Measurements from ENCODE around the gene CAMTA1.

CAMTA1 gene

DNA sequence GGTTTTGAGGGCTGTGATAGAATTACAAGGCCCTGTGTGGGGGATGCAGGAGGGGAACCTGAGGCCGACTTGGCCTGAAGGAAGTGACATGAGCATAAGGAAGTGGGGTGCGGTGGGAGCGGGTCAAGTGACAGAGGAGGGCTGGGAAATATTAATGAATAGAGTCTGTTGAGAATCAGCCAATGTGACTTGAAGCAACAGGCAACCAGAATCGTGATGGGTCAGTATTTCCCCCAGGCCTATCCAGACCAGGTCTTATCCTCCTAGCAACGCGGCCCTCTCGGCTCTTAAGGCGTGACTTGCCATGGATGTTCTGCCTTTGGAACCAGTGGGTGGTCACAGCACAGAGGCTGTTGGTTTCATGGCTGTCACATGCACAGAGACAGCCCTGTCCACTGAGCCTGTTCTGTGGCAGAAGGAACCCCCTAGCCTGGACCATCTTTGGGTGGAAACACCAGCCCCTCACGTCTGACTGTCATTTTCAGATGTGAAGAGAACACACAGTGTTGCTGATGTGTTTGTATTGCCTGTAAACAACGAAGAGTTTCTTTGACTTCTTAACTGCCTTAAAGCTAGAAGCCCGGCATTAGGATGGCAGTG is 468.8 kb downstream of the CAMTA1 start:
- peak in 1 of 42 donors; percentile 20 for DNase-seq

DNA sequence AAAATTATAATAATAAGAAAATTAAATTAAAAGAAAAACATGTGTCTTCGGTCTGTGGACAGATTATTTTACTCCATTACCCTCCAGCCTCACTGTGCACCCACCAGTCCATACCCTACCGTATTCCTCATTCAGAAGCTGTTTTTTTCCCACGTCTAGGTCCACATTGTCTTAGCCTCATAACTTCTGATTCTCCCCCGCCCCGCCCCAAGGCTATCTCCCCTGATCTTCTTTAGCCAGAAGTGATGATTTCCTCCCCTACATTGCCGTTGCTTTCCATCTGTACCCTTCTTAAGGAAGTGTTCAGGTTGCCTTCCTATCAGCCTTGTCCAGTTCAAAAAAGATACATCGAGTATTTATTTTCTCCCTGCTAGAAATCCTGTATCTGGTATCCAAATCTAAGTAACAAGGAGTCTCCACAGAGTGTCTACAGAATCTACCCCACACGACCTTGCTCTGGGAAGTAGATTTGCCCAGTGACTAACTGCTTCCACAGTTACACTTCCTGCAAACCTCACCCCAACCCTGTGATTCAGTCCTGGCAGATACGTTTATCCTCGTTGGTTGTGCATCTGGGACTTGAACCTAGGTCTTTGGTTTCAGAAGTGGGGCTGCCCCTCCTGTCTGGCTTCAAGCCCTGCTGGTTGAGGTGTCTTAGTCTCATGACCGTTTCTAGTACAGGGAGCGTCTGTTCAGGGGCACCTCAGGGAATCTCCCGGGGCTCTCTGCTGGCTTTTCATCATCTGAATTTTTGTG is 470.2 kb downstream of the CAMTA1 start:
- intact Hi-C loops (cut with DNase I) = no loop called here
- DNase-seq = peak in 1 of 42 donors; percentile 34

More for the DNA sequence above, 468.8 kb downstream of the CAMTA1 start:
- intact Hi-C loops (cut with DNase I) = no loop called here

DNA sequence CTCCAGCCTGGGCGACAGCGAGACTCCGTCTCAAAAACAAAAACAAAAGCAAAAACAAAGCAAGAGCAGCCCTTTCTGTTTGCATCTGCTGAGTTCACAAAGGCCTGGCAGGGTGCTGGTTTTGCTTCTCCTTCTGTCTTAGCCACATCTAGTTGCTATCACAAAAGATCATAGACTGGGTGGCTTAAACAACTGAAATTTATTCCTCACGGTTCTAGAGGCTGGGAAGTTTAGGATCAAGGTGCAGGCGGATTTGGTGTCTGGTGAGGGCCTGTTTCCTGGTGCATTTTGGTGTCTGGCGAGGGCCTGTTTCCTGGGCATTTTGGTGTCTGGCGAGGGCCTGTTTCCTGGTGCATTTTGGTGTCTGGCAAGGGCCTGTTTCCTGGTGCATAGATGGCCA is 471.3 kb downstream of the CAMTA1 start:
- no peak for DNase-seq
- intact Hi-C loops (cut with DNase I) = no loop called here

DNA sequence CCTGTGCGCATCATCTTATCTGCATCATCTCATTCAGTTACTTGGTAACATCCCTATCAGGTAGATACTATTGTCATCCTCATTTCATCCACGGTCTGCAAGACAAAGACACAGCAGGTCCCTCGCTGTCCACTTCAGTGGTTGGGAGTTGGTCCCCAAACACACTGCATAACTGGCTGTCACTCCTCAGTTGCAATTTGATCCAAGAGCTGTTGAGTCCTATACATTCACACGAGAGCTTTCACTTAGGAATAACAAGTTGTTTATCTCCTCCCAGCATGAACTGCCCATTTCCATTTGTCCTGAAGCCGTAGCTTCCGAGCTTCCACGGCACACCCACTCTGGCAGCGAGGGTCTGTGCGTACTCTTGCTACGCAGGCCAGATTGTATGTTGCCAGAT is 472.0 kb downstream of the CAMTA1 start:
- no peak for DNase-seq
- intact Hi-C loops (cut with DNase I) = no loop called here

DNA sequence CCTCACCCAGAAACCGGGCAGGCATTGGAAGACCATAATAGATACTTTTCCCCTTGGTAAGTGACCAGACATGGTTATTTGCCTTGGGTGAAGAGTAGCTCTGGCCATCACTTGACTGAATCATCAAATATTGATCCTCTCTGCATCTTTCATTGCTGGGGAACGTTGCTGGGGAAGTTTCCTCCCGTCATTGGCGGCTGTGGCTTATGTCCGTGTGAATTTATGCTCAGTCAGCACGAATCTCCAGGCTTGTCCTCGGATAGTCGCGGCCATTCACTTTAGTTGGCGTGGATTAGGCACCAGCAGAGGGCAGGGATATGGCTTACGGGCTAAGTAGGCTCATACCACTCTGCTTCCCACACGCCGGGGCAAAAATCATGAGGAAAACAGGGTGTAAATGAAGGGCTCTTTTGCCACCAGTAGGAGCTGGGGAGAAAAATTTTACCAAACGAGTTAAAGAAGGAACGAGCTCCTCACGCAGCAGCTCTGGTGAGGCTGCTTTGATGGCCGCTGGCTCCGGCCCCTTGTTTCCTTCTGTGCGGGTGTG is 473.4 kb downstream of the CAMTA1 start:
- DNase-seq = peak in 1 of 42 donors; percentile 13
- intact Hi-C loops (cut with DNase I) = no loop called here

DNA sequence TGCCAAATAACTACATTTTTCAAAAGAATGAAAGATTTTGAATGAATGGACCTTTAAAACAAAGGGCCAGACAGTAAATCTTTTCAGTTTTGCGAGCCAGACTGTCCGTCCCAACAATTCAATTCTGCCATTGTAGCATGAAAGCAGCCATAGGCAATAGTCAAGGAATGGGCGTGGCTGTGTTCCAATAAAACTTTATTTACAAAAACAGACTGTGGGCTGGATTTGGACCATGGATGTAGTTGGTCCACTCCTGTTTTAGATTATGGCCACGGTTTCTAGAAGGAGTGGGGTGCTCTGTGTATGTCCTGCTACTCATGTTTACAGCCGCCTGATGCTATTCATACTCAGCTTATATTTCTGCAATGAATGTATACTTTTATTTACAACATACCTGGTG is 474.7 kb downstream of the CAMTA1 start:
- intact Hi-C loops (cut with DNase I) = no loop called here

DNA sequence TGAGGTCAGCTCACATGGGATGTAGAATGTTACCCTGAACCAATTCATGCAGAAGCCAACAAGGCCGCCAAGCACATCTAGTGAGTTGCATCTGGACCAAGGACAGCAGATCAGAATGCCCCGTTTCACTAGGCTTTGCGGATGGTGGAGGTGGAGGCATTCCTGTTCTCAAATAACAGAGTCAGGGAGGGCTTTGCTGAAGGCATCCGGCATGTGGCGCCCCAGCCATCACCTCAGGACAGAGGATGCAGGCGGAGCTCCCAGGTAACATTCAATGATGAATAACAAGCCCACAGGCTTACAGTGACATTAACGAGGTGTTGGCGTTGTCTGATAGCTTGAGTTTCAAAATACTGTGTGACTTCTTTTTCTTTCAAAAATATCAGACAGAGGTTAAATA is 476.2 kb downstream of the CAMTA1 start:
- DNase-seq = peak in 2 of 42 donors; percentile 11 to 29
- intact Hi-C loops (cut with DNase I) = no loop called here

More for the DNA sequence above, 474.7 kb downstream of the CAMTA1 start:
- no peak for DNase-seq

DNA sequence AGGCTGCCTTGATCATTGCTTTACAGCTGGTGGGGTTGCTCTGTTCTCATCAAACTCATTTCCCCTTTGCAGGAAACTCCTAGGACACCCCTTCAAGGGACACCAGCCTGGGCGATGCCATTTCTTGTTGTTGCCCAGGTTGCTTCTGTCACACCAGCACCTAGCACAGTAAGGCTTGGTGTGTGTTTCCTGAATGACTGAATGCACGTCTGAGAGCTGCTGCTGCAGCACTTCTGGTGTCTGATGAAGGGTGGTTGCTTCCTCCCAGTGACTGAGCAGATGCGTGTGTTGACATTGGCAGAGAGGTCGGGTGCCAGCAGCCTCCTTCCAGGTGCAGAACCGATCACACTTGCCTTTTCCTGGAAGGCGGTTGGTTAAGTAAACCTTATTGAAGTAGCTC is 477.4 kb downstream of the CAMTA1 start:
- no peak for DNase-seq
- intact Hi-C loops (cut with DNase I) = no loop called here

DNA sequence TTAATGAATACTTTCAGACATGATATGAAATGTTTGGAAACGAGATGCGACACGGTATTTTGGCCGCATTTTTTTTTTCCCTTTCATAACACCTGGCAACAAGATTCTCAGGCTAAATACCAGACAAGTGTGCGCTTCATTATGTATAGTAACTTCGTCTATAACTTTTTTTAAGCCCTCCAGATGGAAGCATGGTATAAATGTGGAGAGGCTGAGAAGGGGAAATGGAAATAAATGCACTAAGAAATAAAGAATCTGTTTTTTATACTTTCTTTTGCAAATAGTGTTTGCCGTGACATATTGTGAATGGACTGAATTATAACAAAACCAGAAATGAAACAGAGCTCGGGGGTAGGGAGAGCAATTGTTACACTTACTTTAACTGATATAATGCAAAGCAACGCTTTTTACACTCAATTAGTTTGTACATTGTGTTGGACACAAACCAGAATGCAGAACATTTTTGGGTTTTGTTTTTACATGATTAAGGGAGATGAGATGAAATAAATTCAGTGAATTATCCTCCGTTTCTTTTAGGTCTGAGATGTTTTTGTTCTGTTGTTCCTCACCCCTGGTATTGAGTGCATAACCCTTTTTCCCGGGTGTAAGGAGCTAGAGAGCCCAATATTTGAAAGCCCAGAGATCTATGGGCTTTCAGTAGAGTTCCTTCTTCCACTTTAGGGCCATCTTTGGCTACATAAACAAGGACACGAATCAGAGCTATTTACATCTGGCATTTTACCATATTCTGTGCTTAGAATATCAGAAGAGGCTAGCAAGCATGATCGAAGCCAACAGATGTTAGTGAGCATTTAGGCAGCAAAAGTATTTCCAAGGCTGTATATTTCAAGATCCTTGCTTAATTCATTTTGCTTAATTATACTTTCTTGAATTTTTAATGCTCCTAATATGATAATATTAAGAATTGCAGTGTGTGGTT is 478.0 kb downstream of the CAMTA1 start:
- intact Hi-C loops (cut with DNase I) = no loop called here
- no peak for DNase-seq

DNA sequence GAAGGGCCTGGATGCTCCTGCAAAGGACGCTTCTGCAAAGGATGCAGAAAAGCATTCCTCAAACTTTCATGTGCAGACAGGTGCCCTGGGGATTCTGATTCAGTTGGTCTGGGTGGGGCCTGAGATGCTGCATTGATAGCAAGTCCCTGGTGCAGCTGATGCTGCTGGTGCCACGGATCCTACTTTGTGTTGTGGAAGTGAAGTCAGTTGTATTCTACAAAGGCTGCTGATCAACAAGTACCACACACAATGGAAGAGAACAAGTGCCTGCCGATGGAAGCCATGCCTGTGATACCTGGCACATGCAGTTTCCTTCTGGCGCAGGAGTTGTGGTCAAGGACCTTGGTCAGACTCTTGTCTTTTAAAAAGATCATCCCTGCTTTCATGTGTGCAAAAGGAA is 478.8 kb downstream of the CAMTA1 start:
- intact Hi-C loops (cut with DNase I) = no loop called here
- no peak for DNase-seq

DNA sequence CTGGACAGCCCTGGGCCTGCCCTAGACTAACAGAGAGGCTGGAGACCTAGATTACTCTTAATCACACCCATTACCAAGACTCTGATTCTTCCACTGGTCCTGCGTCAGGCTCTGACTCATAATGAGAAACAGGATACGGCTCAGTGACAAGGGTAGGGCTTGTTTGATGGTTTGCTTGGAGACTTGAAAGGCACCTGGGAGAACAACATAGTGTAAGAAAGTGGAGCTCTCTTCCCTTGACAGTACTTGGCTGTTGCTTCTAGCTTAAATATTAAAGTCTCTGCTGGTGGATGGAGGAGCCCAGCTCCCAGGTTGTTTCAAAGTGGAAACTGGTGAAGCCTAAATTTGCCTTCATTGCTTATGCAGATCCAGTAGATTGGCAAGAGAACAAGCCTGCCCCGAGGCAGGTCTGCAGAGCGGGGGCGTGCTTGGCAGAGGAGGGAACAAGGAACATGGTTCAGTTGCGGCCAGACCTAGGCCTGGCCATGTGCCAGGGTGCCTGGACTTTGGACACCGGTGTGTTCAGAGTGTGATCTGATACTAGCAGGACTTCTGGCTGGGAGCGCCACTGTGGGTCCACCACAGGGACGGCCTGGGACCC is 480.6 kb downstream of the CAMTA1 start:
- intact Hi-C loops (cut with DNase I) = no loop called here
- DNase-seq = peak in 1 of 42 donors; percentile 42

DNA sequence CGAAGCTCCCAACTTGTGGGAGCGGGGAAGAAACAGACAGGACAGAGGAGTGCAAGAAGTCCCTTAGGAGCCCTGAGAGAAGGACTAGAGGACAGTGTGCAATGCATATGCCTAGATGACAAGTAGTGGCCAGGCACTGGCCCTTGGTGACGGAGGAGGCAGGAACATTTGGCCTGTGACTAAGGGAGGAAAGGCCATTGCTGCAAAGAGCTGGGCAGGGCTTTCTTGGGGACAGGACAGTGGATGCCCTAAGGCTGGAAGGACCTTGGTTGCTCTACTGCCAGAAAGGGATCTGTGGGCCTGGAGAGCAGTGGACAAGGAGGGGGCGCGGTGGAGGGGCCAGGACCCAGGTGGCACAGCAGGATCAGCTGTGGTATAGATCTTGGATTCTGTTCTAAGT is 481.3 kb downstream of the CAMTA1 start:
- peak in 1 of 42 donors; percentile 22 for DNase-seq
- intact Hi-C loops (cut with DNase I) = no loop called here

DNA sequence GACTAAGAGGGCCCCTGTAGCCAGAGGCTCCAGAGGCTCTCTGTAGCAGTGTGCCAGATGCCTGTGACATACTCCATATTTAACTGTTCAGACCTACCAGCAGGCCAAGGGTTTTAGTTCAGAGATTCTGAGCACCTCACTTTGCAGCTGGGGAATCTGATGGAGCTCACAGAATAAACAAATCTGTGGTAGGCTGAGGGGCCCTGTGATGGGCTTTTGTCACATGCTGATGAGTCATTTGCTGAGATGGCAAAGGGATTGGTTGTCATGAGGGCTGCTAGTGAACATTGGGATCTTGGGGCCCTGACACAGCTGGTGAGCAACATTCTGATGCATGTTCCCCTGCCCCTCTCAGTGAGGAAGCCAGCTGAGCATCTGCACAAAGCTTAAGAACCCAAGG is 482.2 kb downstream of the CAMTA1 start:
- intact Hi-C loops (cut with DNase I) = no loop called here
- peak in 2 of 42 donors; percentile 48 to 54 for DNase-seq

DNA sequence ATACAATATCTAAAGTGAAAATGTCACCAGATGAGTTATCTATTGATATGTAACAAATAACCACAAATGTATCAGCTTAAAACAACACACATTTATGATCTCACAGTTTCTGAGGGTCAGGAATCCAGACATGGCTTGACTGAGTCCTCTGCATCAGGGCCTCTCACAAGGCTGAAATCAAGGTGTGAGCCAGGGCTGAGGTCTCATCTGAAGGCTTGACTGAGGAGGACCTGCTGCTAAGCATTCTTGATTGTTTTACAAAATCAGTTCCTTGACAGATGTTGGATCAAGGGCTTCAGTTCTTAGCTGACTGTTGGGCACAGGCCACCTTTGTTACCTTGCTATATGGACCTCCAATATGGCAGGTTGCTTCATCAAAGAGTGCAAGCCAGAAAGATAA is 483.7 kb downstream of the CAMTA1 start:
- DNase-seq = peak in 1 of 42 donors; percentile 7
- intact Hi-C loops (cut with DNase I) = no loop called here

DNA sequence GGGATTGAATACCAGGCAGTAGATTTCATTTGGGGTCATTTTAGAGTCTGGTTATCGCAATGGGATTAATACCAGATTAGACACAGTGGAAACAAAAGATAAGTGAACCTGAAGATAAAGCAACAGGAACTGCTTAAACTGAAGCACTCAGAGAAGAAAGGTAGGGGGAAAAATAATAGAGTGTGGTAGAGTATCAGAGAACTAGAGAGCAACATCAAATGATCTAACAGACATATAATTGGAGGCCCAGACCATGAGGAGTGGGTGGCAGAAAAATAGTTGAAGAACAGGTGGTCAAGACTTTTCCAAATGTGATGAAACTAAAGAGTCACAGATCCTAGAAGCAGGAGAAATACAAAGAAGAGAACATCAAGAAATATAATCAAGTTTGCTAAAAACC is 484.3 kb downstream of the CAMTA1 start:
- no peak for DNase-seq
- intact Hi-C loops (cut with DNase I) = no loop called here

DNA sequence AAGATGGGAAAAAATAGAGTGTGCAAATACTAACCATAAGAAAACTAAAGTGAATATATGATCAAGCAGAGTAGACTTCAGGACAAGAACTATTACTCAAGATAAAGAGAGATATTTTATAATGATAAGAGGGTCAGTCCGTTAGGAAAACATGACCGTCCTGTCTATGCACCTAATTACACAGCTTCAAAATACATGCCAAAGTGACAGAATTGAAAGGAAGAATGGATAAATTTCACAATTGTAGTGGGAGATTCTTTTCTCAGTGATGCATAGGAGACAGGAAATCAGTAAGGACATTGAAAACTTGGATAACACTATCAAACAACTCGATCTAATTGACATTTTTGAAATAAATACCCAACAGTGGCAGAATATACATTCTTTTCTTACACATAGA is 489.0 kb downstream of the CAMTA1 start:
- DNase-seq = no peak
- intact Hi-C loops (cut with DNase I) = no loop called here

DNA sequence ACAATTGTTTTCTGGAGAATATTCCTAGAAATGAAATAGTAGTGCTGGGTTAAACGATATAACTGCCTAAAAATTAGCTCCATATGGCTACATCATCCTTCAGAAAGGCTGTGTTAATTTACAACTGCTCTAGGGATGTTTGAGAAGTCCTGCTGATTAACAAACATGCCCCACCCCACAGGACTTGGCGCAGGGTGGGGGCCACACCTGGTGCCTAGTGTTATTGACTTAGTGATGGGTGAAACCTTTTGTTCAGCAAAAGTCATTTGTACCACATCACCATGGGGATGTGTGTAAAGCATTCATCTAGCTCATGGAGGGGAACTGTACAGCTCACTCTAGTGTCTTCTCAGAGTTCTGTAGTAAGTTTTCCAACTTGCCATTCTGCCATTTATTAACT is 492.8 kb downstream of the CAMTA1 start:
- DNase-seq = peak in 1 of 42 donors; percentile 17
- intact Hi-C loops (cut with DNase I) = no loop called here

DNA sequence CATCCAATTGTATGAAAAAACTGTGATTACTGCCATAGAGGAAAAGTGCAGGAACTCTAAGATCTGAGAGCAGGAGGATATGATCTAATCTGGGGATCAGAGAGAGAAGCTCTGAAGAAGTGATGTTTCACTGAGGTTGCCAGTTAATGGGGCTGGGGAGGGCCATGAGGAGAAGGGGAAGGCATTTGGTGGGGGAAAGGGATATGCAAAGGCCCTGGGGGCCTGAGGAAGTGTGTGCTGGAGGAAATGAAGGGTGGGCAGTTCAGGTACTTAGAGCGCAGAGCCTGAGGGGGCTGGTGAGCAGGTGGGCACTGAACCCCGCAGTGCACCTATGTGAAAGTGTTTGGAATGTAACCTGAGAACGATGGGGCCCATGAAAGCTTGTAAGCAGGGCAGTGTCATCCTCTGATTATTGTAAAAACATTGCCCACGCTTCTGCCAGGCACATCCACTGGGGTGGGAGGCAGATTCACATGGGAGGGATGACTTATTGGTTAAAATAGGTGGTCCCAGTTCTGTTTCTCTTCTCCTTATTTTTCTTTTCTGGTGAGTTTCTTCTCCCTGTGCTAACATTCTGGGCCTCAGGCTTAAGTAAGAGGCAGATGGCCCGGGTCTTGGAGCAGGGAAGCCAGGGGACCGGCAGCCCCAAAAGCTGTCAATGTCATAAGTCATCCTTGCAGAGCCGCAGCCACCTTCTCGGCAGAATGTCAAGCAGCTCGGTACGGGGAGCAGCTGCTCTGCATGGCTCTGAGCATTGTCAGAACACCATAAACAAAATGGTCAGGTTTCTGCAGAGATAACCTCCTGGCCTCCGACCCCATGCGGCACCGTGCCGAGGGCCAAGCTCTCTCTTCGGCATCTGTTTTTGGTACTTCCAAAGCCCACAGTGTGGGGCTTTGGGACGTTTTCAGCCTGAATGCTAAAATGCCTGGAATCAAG is 493.8 kb downstream of the CAMTA1 start:
- DNase-seq = peak in 1 of 42 donors; percentile 18
- intact Hi-C loops (cut with DNase I) = no loop called here

Data from head of caudate nucleus (tissue), 42 donors.